ENCODE data around the gene UVSSA. TPM values are rescaled to one million over a fixed set of nuclear protein-coding genes. Genes with fewer than 3 reads are reported as not detected.

Gene UVSSA
- total RNA-seq, 1 experiment from 2014 or later = 40.4 TPM

- TF ChIP-seq FOXP1 (CRISPR knock-in tag; IDR thresholded peaks at IDR 0.05; ENCODE audit: borderline replicate concordance) (no peak), CREB1 (CRISPR knock-in tag; IDR thresholded peaks at IDR 0.05) (no peak), NFYB (CRISPR knock-in tag; conservative IDR thresholded peaks at IDR 0.05; ENCODE audit: low read depth) (no peak), ZNF281 (CRISPR knock-in tag; IDR thresholded peaks at IDR 0.05) (no peak), NR1H2 (CRISPR knock-in tag; IDR thresholded peaks at IDR 0.05) (no peak), RORB (CRISPR knock-in tag; IDR thresholded peaks at IDR 0.05) (no peak), PRRX2 (CRISPR knock-in tag; IDR thresholded peaks at IDR 0.05) (no peak), USF1 (CRISPR knock-in tag; IDR thresholded peaks at IDR 0.05) (no peak)
- TF ChIP-seq, protein P1, sequence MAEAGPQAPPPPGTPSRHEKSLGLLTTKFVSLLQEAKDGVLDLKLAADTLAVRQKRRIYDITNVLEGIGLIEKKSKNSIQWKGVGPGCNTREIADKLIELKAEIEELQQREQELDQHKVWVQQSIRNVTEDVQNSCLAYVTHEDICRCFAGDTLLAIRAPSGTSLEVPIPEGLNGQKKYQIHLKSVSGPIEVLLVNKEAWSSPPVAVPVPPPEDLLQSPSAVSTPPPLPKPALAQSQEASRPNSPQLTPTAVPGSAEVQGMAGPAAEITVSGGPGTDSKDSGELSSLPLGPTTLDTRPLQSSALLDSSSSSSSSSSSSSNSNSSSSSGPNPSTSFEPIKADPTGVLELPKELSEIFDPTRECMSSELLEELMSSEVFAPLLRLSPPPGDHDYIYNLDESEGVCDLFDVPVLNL (CRISPR knock-in tag; IDR thresholded peaks at IDR 0.05; ENCODE audit: borderline replicate concordance, low read depth) = no peak
- TF ChIP-seq, protein P2, sequence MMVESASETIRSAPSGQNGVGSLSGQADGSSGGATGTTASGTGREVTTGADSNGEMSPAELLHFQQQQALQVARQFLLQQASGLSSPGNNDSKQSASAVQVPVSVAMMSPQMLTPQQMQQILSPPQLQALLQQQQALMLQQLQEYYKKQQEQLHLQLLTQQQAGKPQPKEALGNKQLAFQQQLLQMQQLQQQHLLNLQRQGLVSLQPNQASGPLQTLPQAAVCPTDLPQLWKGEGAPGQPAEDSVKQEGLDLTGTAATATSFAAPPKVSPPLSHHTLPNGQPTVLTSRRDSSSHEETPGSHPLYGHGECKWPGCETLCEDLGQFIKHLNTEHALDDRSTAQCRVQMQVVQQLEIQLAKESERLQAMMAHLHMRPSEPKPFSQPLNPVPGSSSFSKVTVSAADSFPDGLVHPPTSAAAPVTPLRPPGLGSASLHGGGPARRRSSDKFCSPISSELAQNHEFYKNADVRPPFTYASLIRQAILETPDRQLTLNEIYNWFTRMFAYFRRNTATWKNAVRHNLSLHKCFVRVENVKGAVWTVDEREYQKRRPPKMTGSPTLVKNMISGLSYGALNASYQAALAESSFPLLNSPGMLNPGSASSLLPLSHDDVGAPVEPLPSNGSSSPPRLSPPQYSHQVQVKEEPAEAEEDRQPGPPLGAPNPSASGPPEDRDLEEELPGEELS (CRISPR knock-in tag; IDR thresholded peaks at IDR 0.05) = no peak
- TF ChIP-seq, protein P3, sequence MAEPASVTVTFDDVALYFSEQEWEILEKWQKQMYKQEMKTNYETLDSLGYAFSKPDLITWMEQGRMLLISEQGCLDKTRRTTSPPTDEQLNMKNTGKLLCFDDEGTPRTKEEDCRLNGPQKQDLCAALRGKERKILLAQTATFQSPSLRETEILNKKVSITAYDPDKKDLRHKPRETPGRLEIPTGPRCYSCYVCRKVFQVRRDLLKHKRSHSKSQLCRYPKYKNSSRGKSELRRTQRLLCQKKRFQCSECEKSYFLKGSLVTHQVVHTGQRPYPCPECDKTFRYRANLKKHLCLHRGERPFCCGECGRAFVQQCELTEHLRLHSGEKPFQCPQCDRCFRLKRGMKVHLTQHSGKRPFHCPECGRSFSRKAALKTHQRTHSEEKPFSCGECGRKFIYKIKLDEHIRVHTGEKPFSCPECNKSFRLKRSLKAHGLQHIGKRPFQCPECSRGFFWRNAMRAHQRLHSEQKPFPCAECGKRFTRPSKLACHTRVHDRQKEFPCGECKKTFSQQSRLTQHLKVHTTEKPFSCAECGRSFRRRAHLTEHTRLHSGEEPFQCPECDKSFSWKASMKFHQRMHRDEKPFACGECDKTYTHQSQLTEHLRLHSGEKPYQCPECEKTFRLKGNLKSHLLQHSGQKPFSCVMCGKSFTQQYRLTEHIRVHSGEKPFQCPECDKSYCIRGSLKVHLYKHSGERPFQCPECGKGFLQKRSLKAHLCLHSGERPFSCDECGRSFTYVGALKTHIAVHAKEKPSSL (CRISPR knock-in tag; conservative IDR thresholded peaks at IDR 0.05) = no peak
- TF ChIP-seq, protein P4, sequence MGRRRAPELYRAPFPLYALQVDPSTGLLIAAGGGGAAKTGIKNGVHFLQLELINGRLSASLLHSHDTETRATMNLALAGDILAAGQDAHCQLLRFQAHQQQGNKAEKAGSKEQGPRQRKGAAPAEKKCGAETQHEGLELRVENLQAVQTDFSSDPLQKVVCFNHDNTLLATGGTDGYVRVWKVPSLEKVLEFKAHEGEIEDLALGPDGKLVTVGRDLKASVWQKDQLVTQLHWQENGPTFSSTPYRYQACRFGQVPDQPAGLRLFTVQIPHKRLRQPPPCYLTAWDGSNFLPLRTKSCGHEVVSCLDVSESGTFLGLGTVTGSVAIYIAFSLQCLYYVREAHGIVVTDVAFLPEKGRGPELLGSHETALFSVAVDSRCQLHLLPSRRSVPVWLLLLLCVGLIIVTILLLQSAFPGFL (CRISPR knock-in tag; IDR thresholded peaks at IDR 0.05; ENCODE audit: borderline replicate concordance) = no peak
- TF ChIP-seq, protein P5, sequence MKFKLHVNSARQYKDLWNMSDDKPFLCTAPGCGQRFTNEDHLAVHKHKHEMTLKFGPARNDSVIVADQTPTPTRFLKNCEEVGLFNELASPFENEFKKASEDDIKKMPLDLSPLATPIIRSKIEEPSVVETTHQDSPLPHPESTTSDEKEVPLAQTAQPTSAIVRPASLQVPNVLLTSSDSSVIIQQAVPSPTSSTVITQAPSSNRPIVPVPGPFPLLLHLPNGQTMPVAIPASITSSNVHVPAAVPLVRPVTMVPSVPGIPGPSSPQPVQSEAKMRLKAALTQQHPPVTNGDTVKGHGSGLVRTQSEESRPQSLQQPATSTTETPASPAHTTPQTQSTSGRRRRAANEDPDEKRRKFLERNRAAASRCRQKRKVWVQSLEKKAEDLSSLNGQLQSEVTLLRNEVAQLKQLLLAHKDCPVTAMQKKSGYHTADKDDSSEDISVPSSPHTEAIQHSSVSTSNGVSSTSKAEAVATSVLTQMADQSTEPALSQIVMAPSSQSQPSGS (CRISPR knock-in tag; IDR thresholded peaks at IDR 0.05; ENCODE audit: borderline replicate concordance, low read depth) = no peak
- TF ChIP-seq, protein P6, sequence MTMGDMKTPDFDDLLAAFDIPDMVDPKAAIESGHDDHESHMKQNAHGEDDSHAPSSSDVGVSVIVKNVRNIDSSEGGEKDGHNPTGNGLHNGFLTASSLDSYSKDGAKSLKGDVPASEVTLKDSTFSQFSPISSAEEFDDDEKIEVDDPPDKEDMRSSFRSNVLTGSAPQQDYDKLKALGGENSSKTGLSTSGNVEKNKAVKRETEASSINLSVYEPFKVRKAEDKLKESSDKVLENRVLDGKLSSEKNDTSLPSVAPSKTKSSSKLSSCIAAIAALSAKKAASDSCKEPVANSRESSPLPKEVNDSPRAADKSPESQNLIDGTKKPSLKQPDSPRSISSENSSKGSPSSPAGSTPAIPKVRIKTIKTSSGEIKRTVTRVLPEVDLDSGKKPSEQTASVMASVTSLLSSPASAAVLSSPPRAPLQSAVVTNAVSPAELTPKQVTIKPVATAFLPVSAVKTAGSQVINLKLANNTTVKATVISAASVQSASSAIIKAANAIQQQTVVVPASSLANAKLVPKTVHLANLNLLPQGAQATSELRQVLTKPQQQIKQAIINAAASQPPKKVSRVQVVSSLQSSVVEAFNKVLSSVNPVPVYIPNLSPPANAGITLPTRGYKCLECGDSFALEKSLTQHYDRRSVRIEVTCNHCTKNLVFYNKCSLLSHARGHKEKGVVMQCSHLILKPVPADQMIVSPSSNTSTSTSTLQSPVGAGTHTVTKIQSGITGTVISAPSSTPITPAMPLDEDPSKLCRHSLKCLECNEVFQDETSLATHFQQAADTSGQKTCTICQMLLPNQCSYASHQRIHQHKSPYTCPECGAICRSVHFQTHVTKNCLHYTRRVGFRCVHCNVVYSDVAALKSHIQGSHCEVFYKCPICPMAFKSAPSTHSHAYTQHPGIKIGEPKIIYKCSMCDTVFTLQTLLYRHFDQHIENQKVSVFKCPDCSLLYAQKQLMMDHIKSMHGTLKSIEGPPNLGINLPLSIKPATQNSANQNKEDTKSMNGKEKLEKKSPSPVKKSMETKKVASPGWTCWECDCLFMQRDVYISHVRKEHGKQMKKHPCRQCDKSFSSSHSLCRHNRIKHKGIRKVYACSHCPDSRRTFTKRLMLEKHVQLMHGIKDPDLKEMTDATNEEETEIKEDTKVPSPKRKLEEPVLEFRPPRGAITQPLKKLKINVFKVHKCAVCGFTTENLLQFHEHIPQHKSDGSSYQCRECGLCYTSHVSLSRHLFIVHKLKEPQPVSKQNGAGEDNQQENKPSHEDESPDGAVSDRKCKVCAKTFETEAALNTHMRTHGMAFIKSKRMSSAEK (CRISPR knock-in tag; IDR thresholded peaks at IDR 0.05; ENCODE audit: borderline replicate concordance) = no peak
- H3K27me3 Mint-ChIP-seq (ENCODE audit: low read depth) = no peaks in the 10 kb centered on the region
Observed at GRCh38 chr4:1338752-1339414, 8.1 kb upstream of the UVSSA start.

More at GRCh38 chr4:1338752-1339414, 8.1 kb upstream of the UVSSA start:
- Mint-ChIP-seq H3K4me3 (no peak overlapping the region), H3K27ac (no peak overlapping the region), H3K36me3 (peaks cover 51% of the 10 kb centered on the region), H3K9me3 (no peaks in the 10 kb centered on the region), H3K4me1 (no peaks in the 10 kb centered on the region)
- ATAC-seq = no peak
- ChIA-PET CTCF (no interaction called here), POLR2A (no interaction called here)
- no peak for DNase-seq (ENCODE audit: low spot score)
